WI38 (cell line): ENCODE results near the gene RGS8.

Experiments used
- H3K4me3 ChIP-seq: 2 replicates; pipeline ENCODE4 v1.5.1; 2011; ENCODE audit warnings: low read depth, mild to moderate bottlenecking, control low read depth, low read length
- CTCF ChIP-seq: IDR thresholded peaks from 2 replicates; pipeline ENCODE4 v1.5.1; 2012; ENCODE audit warnings: low read depth, mild to moderate bottlenecking, control low read depth, low read length

RGS8 gene

GRCh38 chr1:182651339-182651724 lies 33.1 kb downstream of the RGS8 start:
- H3K4me3 ChIP-seq, result no peak overlapping the region
- no peak for TF ChIP-seq CTCF

GRCh38 chr1:182650678-182651338 lies 33.6 kb downstream of the RGS8 start:
- TF ChIP-seq CTCF, result no peak
- no peak overlapping the region for H3K4me3 ChIP-seq

- H3K4me3 ChIP-seq, result no peak overlapping the region
- TF ChIP-seq CTCF, result no peak
These were observed 35.3 kb downstream of the RGS8 start for GRCh38 chr1:182649041-182649440.

GRCh38 chr1:182646739-182647138 lies 37.6 kb downstream of the RGS8 start:
- H3K4me3 ChIP-seq, result no peak overlapping the region
- no peak for TF ChIP-seq CTCF

GRCh38 chr1:182644886-182645285 lies 39.5 kb downstream of the RGS8 start:
- no peak overlapping the region for H3K4me3 ChIP-seq
- TF ChIP-seq CTCF, result no peak

DNA sequence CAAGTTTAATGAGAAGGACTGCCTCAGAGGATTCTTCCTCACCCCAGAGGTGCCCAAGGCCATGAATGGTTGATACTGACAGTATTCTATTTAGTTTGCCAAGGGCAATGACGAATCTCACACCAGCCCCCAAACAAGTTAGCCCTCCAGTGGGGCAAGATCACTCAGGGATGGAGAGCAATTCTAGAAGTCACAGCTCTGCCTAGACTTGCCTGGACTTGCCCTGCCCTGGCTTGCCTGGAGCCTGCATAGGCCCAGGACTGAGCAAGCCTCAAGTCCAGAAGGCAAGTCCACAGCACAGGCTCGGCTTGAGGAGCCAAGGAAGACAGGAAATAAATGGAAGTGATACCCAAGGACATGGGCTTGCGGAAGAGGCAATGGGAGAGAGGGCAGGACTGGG lies 40.7 kb downstream of the RGS8 start:
- TF ChIP-seq CTCF, result no peak

GRCh38 chr1:182642461-182642860 lies 41.9 kb downstream of the RGS8 start:
- no peak for TF ChIP-seq CTCF

More for the DNA sequence above, 40.7 kb downstream of the RGS8 start:
- H3K4me3 ChIP-seq, result no peak overlapping the region

More at GRCh38 chr1:182642461-182642860, 41.9 kb downstream of the RGS8 start:
- no peak overlapping the region for H3K4me3 ChIP-seq
